K562 (cell line): ENCODE data around the gene CALML3. TPM values are rescaled to one million over a fixed set of nuclear protein-coding genes. Genes with fewer than 3 reads are reported as not detected.

Source experiments
- BHLHE40 ChIP-seq: IDR thresholded peaks from 2 replicates; pipeline ENCODE4 v1.6.1; 2011; ENCODE audit warnings: low read length, improper control_type of control experiment
- CHD7 ChIP-seq: fragments of 200-600 bp; sonication (generic); IDR thresholded peaks from one replicate; pipeline ENCODE4 v1.6.1; 2012; ENCODE audit warnings: mild to moderate bottlenecking, low read depth, low read length, inconsistent platforms
- MBD2 ChIP-seq: sonication (generic); IDR thresholded peaks from 2 replicates; pipeline ENCODE4 v1.6.1; 2016; ENCODE audit warnings: low read depth, borderline replicate concordance
- MYBL2 ChIP-seq, 2 experiments: fragments of 450-650 bp in 1 of 2; sonication (generic) in 1 of 2; formaldehyde crosslinking in 1 of 2; IDR thresholded peaks; 2 replicates each; pipeline versions ENCODE4 v1.6.1 to v1.8.1; 2017 to 2022; ENCODE audit warnings: borderline replicate concordance in 1 of 2, inconsistent platforms in 1 of 2, low read depth in 1 of 2, mild to moderate bottlenecking in 1 of 2, missing genetic modification reagents in 1 of 2, moderate library complexity in 1 of 2
- RFX1 ChIP-seq: fragments of 450-650 bp; IDR thresholded peaks from 2 replicates; pipeline ENCODE4 v1.6.1; 2016; ENCODE audit warnings: mild to moderate bottlenecking, moderate library complexity
- TARDBP ChIP-seq: fragments of 450-650 bp; IDR thresholded peaks from 2 replicates; pipeline ENCODE4 v1.6.1; 2016
- ZNF644 ChIP-seq: fragments of 200-800 bp; sonication (Bioruptor generic); IDR thresholded peaks from 2 replicates; pipeline ENCODE4 v1.6.1; 2016; ENCODE audit warnings: low read depth, missing genetic modification characterization, missing compliant biosample characterization
- polyA plus RNA-seq, 8 experiments: library from polyadenylated mRNA; depleted of rRNA in 4 of 8; stranded (reverse) in 5 of 8; unstranded in 3 of 8; fragments of >200 nt; fragmentation: Nextera tagmentation in 2 of 8; fragmentation: Illumina TruSeq in 1 of 8; extraction: Ambion mirVana in 2 of 8; extraction: Trizol in 1 of 8; gene quantifications; 2 replicates each; pipeline versions ENCODE4 v1.2.1 to v1.2.3, GENCODE V29; 2011 to 2014; ENCODE audit warnings: inconsistent platforms in 1 of 8, missing spikeins in 1 of 8
- total RNA-seq, 7 experiments: library from RNA; depleted of rRNA in 6 of 7; stranded (reverse); fragments of >200 nt in 6 of 7; fragmentation: Illumina TruSeq in 2 of 7; extraction: Trizol in 2 of 7; gene quantifications; 2 replicates each; pipeline versions ENCODE4 v1.2.1 to v1.2.3, GENCODE V29; 2011 to 2021; ENCODE audit warnings: low replicate concordance in 1 of 7

CALML3 gene
- total and polyA plus RNA-seq, 9 of the 15 experiments (the other 6 are each of a cell fraction or from before 2014, with no cell fraction given), result not detected

- TF ChIP-seq CHD7 (no peak), TARDBP (no peak), MBD2 (no peak), RFX1 (no peak), BHLHE40 (no peak), ZNF644 (tag) (no peak), MYBL2 (IDR thresholded peaks at IDR 0.05; ENCODE audit: low read depth) (no peak), MYBL2 (CRISPR knock-in tag; IDR thresholded peaks at IDR 0.05; ENCODE audit: borderline replicate concordance) (no peak)
- TF ChIP-seq, all 486 proteins: peak for 71
Measured at GRCh38 chr10:5477948-5478693, 46.6 kb upstream of the CALML3 start (continued).
